ENCODE data around the gene RAB21.

DNA sequence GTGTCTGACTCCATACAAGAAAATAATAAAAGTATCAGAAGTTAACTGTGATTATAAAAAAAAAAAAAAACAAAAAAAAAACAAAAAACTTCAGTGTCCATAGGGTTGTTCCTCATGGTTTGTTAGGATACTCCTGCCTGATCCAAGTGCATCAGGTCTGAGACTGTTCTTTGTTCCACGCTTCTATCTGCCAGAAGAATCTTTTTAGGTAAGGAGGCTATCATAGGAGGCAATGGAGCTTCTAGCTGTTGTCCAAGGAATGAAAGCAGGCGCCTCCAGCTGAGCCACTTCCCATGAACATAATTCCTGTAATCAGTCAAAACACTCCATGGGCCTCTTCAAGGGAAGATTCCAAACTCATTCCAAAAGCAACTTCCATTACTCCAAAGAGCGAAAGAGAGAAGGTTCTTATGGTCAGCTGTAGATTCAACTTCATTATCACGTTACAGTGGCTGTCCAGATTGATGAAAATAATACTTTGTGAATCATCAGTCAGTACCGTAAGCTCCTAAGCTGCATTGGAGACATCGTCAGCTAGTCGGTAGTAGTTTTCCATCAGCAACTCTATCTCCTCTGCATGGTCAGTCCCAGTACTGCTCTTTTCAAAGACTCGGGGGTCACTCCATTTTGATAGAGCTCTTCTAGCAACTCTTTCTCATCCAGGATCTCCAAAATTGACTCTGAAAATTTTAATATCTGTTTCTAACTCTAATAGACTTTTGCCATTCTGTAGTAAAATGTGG, 94.6 kb downstream of the RAB21 start:
- TF ChIP-seq, protein P1, sequence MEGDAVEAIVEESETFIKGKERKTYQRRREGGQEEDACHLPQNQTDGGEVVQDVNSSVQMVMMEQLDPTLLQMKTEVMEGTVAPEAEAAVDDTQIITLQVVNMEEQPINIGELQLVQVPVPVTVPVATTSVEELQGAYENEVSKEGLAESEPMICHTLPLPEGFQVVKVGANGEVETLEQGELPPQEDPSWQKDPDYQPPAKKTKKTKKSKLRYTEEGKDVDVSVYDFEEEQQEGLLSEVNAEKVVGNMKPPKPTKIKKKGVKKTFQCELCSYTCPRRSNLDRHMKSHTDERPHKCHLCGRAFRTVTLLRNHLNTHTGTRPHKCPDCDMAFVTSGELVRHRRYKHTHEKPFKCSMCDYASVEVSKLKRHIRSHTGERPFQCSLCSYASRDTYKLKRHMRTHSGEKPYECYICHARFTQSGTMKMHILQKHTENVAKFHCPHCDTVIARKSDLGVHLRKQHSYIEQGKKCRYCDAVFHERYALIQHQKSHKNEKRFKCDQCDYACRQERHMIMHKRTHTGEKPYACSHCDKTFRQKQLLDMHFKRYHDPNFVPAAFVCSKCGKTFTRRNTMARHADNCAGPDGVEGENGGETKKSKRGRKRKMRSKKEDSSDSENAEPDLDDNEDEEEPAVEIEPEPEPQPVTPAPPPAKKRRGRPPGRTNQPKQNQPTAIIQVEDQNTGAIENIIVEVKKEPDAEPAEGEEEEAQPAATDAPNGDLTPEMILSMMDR (IDR thresholded peaks at IDR 0.05; ENCODE audit: low read depth, low read length, poor library complexity, severe bottlenecking): no peak
- TF ChIP-seq EZH2phosphoT487 (IDR thresholded peaks at IDR 0.05; ENCODE audit: borderline replicate concordance, low read length): no peak

All from DOHH2 (cell line).